HG03097 (cell line): ENCODE data around the gene NR1I3.
"Not testable (repeated sequence)": the region's sequence is repeated elsewhere in the genome, so short reads cannot be mapped to it uniquely, and the experiment has no call there.

ENCODE experiments used
- ATAC-seq: cut with Tn5 transposase; IDR thresholded peaks from one replicate; pipeline ENCODE4 v1.9.1; 2021; ENCODE audit not compliant: unreplicated experiment, low FRiP score

Gene NR1I3

DNA sequence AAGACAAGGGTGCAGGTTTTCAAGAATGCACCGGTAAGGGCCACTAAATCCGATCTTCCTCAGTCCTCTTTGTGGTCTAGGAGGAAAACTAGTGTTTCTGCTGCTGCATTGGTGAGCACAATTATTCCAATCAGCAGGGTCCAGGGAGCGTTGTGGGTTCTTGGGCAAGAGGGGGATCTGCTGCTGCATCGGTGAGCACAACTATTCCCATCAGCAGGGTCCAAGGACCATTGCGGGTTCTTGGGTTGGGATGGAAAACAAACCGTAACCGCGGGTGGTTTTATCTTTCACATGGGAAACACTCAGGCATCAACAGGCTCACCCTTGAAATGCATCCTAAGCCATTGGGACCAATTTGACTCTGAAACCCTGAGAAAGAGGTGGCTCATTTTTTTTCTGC lies 13.6 kb upstream of the NR1I3 start:
- no peak for ATAC-seq

DNA sequence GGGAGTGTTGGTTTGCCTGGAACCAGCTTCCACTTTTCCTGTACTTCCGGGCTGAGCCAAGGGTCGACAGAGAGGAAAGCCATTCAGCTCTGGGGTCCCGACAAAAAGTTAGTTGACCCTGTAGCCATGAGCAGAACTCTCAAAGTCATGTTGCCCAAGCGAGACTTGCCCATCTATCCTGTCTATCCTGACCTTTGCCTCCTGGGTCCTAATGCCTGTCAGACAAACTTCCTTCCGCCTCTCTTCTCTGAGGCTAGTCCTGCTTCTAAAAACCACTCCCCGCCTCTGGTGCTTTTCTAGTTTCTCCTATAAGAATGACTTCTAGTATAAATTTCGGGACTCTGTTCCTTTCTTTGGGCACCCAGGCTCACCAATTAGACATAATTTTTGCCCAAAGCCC lies 12.8 kb upstream of the NR1I3 start:
- no peak for ATAC-seq

DNA sequence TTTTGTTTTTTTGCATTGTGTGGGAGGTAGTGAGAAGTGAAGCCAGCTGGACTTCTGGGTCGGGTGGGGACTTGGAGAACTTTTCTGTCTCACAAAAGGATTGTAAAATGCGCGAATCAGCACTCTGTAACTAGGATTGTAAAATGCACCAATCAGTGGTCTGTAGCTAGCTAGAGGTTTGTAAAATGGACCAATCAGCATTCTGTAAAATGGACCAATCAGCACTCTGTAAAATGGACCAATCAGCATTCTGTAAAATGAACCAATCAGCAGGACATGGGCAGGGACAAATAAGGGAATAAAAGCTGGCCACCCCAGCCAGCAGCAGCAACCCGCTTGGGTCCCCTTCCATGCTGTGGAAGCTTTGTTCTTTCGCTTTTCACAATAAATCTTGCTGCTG lies 12.1 kb upstream of the NR1I3 start:
- not testable (repeated sequence) for ATAC-seq

DNA sequence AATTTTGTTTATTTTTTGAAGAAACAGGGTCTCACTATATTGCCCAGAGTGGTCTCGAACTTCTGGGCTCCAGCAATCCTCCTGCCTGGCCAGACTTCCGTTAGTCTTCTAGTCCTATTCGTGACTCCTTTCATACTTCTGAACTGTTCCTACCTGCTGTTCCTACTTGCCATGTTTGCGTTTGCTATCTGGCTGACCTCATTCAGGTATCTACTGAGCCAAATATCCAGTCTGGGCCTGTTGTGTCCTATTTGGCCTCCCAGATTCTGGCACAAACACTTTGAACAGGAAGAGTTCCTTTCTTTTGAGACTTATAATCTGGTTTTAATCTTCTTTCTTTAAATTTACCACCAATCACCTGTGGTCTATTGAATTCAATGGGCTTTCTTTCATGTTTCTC lies 6.9 kb upstream of the NR1I3 start:
- ATAC-seq = no peak

DNA sequence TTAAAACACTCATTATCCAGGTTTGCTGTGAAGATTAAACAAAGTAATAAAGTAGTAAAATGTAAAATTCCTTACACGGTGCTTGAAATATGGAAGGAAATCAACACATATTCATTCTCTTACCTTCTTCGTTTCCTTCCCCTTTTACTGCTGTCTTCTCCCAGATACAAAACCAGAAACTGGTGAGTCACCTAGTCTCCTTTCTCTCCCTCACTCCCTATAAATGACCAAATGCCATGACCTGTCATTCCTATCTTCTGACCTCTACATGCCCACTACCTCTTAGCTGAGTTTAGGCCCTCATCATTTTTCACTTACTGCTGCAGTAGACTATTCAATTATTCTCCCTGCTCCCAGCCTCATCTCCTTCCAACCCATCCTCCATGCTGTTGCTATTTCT lies 4.3 kb upstream of the NR1I3 start:
- no peak for ATAC-seq

DNA sequence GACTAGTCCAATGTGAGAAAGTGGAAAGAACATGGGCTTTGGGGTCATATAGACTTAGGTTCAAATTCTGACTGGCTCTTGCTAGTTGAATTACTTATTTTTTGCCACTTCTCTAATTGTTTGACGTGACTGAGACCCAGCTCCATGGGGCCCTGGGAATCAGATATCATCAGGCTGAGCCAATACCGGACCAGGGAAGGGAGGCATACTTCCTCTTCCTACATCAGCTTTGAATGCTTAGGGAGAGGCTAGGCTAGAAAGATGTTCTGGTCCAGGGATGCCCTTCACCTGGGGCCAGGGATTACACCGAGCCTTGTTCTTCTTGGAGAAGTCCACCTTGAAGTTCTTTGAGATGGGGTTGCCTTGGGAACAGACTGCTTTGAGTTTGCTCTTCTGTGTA lies 3.7 kb upstream of the NR1I3 start:
- no peak for ATAC-seq

DNA sequence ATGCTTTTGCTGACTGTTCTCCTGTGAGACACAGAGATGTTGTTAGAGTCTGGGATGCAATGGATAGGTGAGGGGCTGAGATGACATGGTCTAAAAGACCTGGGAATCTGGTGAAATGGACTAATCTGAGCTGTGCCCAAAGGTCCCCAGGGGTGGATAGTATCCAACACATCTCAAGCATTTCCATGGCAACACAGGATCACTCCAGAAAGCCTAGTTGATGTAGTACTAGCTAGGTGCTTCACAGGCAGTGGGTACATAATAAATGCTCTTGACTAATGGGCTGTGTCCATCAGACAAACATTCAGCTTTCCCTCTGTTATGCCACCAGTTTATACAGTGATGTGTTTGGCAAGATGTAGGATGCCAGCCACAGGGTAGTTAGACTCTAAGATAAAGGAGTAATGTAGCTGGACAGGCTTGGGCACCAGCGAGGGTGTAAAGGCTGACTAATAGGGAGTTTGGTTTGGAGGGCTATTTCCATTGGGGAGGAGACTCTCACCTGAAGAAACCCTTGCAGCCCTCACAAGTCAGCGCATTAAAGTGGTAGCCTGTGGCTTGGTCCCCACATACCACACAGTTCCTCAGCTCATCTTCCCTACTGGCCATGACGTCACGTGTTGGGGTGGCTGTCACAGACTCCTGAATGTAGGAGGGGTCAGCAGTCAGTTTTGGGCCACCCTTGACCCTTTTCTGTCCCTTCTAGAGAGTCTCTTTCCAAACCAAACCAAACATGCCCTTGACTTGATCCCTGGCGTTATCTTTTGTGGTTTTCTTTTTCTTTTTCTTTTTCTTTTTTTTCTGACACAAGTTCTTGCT lies 1.8 kb downstream of the NR1I3 start:
- no peak for ATAC-seq

DNA sequence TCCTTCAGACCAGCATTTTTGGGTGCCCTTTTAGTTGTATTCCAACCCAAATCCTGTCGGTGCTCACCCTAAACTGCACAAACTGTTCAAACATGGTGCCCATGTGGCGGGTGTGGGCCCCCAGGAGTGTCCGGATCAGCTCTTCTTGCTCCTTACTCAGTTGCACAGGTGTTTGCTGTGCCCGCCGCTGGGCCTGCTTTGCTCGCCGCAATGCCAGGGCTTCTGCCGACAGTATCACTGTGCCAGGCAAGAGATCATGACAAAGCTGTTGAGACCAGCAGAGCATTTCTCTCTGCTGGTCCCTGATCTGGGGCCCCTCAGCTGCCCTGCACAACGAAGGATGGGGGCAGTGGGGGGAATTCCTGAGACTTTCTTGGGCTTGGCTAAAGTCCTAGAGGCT lies 4.9 kb downstream of the NR1I3 start:
- no peak for ATAC-seq

DNA sequence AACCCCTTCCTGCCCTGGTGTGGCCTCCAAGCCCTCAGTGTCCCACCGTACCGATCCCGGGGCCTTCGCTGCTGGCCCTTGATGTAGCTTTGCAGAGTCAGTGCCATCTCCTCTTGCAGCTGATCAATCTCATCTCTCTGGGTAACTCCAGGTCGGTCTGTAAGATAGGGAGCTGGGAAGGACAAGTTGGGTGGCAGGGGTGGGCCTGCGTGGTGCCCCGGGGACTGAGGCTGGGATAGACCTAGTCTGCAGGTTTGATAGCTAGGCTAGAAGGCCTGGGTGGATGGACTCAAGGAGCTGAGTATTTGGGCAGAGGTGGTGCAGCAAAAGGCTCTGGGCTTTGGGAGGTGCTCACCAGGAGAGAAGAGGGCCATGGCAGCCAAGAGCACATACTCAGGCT lies 7.2 kb downstream of the NR1I3 start:
- ATAC-seq = no peak

DNA sequence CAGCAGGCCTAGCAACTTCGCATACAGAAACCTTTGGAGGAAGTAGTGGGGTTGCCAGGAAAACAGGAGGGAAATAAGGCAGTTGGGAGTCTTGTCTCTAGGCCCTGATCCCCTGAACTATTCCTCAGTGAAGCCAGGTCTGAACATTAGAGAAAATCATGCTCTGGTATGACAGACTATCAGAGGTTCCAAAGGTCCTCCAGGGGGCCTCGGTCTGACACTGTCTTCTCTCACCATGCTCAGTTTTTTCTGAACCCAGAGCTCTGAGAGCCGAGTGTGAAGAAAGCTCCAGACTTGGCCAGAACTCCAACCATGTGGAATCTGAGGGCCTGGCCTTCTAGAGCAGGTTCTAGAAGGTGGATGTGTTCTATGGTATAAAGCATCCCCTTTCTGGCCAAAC lies 8.1 kb downstream of the NR1I3 start:
- no peak for ATAC-seq

DNA sequence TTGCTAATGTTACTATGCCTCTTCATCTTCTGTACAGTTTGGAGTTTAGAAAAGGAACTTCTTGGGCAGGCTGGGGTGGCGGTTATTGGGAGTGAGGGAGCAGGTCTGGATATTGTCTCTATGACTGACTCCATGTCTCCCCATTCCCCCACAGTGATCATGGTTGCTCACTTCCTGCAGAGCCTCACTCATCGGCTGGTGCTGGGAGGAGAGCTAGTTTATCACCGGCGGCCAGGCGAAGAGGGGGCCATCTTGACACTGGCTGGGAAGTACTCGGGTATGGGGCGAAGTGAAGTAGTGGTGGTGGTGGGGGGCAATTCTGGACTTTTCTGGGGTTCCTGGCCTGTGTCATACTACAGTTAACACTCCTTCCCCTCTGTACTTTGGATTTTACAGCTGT lies 10.0 kb downstream of the NR1I3 start:
- no peak for ATAC-seq

DNA sequence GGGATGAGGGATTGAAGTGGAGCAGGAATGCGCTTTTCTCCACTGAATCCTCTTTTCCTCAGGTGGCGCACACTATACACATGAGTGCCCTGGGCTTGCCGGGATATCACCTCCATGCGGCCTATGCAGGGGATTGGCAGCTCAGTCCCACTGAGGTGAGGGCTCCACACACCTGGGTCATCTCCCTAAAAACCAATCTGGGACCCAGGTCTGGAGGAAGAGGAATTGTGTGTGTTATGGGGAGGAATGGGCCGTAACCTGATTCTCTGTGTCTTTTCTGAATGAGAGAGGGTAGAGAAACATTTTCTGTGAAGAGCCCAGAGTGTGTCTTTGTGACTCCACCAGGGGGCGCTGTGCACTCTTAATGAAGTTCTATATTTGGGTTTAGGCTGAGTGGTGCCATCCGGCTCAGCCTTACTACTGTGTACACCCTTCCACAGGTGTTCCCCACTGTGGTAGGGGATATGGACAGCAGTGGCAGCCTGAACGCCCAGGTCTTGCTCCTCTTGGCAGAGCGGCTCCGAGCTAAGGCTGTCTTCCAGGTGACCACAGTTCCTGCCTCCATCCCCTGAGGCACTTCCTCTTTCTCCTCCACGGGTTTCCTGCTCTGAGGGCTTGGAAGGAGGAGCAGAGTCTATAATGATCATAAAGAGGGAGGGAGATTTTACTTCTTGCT lies 10.7 kb downstream of the NR1I3 start:
- peak; percentile 36 for ATAC-seq

DNA sequence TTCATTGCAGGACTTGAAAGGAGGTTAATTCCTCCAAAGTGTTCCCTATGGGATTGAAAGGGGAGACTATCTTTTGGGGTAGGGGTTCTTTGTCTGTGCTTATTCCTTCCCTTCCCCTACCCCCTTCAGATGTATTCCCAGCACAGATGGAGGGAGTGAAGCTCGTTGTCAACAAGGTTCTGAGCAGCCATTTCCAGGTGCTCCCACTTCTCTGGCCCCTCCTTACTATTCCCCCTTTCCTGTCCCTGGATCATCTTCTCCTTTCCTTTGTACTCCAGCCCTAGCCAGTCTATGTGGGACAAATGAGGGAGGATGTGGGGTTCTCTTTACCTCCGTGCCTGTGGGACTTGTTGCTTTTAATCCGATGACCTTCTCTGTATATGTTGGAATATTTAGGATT lies 11.2 kb downstream of the NR1I3 start:
- ATAC-seq = no peak

DNA sequence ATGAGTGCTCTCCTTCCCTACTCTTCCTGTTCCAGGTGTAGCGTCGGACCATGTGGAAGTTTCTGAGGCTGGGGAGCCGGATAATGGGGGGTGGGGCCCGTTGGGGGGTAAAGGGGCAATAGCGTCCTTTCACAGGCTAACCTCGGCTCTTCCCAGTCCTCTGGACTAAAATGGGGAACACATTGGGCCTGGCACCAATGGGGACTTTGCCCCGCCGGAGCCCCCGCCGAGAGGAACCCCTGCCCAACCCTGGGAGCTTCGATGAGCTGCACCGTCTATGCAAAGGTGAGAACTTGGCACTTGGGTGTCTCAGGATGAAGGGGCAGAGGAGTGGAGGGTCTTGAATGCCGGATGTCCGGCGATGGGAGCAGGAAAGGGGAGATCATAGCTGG lies 11.7 kb downstream of the NR1I3 start:
- no peak for ATAC-seq

DNA sequence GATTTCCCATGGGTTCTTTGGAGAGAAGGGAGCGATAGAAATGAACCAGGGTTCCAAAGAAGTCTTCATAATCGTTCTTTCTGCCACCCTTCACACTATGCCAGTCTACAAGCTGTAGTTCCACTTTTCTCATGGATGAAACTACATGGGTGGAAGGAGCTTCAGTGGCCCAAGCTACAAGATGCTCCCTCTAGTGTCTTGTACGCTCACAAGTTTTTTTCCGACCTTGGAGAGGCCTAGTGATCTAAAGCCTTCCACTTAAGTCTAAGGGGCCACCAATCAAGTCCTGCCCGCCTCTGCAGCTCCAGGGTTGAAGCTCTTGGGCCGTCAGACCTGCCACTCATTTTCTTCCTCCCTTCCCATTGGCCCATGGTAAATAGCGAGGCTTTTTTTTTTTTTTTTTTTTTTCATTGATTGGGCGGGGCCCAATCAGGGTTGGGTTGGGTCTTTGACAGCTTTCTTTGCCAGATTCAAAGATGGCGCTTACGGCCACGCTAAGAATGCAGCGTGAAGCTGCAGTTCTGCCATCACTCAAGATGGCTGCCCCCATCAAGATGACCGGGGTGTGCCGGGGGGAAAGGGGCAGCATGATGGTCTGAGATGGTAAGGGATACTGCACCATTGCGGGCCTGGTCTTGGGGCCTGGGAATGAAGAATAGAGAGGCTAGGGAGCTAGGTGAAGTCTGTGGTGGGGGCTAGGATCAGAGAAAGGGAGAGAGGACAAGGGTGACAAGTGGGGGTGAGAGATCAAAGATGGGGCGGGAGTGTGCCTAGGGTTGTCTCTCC lies 12.3 kb downstream of the NR1I3 start, which contains the start of gene TOMM40L:
Gene TOMM40L, plus strand, starts transcription at position 527 of the 786 bp plus-strand sequence. CDS start 430 bp downstream, outside the sequence.
- ATAC-seq = peak; percentile 89

DNA sequence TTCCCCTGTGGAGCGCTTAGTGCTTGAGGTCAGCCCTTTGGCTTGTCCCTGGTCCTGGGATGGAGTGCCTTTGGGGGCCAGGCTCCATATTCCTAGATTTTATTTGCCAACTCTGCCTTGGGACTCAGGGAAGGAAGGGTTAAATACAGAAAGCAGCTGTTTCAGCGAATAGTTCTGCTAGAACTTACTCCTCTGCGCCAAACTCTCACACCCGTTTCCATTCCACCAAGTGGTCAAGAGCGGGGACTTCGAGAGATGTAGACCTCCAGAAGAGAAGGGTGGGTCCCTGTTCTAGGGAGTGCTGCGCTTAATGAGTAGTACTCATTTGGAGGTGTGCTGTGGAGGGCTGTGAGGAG lies 12.8 kb downstream of the NR1I3 start:
- no peak for ATAC-seq

DNA sequence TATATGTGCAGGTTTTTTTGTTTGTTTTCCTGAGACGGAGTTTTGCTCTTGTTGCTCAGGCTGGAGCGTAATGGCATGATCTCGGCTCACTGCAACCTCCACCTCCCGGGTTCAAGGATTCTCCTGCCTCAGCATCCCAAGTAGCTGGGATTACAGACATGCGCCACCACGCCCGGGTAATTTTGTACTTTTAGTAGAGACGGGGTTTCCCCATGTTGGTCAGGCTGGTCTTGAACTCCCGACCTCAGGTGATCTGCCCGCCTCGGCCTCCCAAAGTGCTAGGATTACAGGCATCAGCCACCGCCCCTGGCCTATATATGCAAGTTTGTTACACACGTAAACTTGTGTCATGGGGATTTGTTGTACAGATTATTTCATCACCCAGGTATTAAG lies 13.3 kb downstream of the NR1I3 start:
- ATAC-seq = not testable (repeated sequence)

DNA sequence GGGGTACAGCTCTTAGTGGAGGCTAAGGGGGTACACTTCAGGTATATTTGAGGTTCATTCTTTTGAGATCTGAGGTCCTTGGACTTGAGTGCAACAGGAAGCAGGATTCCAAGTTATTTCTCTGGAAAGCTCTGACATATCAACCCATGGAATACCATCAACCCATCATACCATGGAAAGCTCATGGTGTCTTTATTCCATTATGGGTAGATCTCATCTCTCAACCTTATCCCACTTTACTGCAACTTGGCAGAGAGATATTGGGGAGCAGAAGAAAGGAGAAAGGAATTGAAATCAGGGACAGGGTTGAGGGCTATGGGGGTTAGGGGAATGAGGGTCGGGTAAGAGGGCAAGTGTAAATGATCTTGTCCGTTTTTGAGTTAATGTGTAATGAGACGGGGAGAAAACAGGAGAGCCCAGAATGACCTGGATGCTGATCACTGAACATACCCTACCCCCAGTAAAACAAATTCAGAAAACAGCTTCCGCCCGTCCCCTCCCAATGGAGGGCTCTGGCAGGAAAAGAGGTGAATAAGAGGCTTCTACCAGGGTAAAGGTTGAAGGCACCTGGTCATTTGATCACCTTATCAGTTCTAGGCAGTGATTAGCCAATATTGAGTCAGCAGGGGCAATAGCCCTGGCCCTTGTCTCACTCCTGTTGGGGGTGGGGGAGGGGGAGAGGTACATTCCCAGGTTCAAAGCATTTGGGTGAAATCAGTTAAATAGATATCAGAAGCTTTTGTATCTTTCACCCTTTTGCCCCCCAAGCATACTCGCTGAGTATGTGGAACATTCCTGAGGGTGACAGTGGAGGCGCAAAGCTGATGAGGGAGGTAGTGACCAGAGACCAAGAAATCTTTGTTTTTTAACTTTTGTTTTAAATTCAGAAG lies 14.0 kb downstream of the NR1I3 start:
- ATAC-seq = no peak

DNA sequence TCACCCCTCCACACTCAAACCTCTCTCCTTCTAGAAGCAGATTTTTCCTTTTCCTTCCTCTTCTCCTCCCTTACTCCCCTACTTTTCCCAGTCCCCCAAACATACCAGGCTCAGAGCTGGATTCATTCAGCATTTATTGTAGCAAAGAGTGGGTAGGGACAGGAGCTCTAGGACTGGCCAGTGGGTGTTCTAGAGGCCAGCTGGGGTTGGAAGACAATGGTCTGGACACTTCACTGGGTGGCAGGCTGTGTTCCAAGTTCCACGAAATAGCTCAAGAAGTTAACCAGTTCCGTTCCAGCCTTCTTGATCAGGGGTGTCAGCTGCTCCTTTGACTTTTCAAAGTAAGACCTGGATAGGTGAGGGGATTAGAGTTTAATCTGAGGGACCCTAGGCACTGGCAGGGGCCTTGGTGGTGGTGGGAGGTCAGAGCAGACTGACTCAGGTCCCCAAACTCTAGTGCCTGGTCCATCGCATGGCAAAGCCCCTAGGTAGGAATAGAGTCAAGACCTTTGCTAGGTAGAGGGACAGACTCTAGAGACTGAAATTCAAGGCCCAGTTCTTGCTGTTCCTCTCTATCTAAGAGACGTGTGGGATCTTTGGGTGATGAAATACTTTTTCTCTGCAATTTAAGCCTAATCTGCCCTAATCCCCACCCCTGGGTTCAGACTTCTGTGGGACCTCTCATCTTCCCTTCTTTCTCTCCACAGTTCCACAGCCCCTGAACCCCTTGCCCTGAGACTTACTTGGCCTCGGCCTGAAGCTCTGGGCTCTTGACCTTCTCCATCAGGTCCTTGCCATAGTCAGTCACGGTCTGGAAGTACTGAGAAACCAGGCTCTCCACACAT lies 15.6 kb downstream of the NR1I3 start:
- ATAC-seq = no peak

DNA sequence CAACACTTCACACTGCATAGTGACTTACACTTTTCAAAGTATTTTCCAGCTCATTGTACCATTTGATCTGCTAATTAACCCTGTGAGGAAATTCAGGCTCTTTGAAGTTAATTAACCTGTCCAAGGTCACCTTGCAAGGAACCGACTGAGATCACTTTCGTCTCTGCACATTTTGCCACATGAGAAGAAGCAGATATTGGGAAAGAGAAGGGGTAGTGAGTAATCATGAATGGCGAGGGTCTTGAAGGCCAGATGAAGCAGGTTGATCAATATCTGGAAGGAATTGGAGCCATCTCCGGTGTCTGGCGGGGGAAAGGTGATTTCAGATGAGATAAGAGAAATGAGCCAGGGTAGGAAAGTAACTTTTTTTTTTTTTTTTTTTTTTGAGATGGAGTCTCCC lies 18.0 kb downstream of the NR1I3 start:
- no peak for ATAC-seq
